ENCODE results near the gene SELENOF. TPM values are rescaled to one million over a fixed set of nuclear protein-coding genes. Genes with fewer than 3 reads are reported as not detected.

SELENOF gene
- 100 to 1,000 TPM; 114 to 130 TPM for total RNA-seq
- long read RNA-seq, transcript SELENOF-201 (5 exons, 1,781 nt): major isoform, 67 of 76 reads
- long read RNA-seq, partial matches to known transcripts: 0 of 76 reads
- long read RNA-seq, other reads (novel, unspliced or antisense): 4 of 76 reads

- ATAC-seq (peak; percentile 97 to 98), DNase-seq (peak; percentile 99)
- intact Hi-C loops (cut with DNase I): loop anchor here in 1 of 2 donors (10.0 kb wide), 1 partner anchor 209 kb away; the partner anchor contains the start of gene SH3GLB1
Observed at GRCh38 chr1:86913896-86914600, at the start of gene SELENOF. Gene SELENOF (minus strand): TSS chr1:86914126. CDS start chr1:86914111, 15 bp downstream.

- no peak for ATAC-seq
- intact Hi-C loops (cut with DNase I): loop anchor here in 1 of 2 donors (5.0 kb wide), 1 partner anchor 123 kb away; no protein-coding TSS in a partner anchor
- no peak for DNase-seq
Observed at GRCh38 chr1:86960548-86960947, 46.6 kb upstream of the SELENOF start.

DNA sequence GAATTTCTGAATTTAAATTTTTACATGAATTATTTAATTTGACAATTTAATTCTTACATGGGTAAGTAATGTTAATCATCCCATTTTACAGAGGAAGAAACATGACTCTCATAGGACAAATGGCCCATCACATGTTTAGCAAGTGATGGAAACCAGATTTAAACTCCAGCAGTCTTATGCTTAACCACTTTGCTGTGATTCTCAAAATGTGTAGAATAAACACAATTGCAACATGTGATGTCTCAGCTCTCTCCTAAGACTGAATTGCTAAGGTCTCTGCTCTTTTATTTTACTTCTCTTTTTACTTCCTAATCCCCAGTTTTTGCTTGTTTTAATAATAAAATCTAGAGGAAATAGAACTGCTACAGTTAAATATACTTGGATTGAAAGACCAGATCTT, 43.3 kb upstream of the SELENOF start:
- DNase-seq (no peak), ATAC-seq (no peak)
- intact Hi-C loops (cut with DNase I): no loop called here

- no peak for DNase-seq
- intact Hi-C loops (cut with DNase I): no loop called here
- ATAC-seq: no peak
Observed at GRCh38 chr1:86956221-86956620, 42.3 kb upstream of the SELENOF start.

GRCh38 chr1:86955678-86956077, 41.8 kb upstream of the SELENOF start:
- no peak for DNase-seq
- intact Hi-C loops (cut with DNase I): no loop called here
- no peak for ATAC-seq

GRCh38 chr1:86953167-86953566, 39.2 kb upstream of the SELENOF start:
- no peak for ATAC-seq
- intact Hi-C loops (cut with DNase I): no loop called here

DNA sequence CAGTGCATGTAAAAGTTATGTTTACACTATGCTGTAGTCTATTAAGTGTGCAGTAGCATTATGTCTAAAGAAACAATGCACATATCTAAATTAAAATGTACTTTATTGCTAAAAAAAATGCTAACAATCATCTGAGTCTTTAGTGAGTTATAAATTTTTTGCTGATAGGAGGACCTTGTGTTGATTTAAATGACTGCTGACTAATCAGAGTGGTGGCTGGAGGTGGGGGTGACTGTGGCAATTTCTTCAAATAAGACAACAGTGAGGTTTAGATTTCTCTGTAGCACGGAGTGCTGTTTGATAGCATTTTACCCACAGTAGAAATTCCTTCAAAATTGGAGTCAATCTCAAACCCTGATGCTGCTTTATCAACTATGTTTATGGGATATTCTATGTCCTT, 37.5 kb upstream of the SELENOF start:
- DNase-seq (no peak), ATAC-seq (no peak)
- intact Hi-C loops (cut with DNase I): no loop called here

More at GRCh38 chr1:86953167-86953566, 39.2 kb upstream of the SELENOF start:
- DNase-seq: no peak

DNA sequence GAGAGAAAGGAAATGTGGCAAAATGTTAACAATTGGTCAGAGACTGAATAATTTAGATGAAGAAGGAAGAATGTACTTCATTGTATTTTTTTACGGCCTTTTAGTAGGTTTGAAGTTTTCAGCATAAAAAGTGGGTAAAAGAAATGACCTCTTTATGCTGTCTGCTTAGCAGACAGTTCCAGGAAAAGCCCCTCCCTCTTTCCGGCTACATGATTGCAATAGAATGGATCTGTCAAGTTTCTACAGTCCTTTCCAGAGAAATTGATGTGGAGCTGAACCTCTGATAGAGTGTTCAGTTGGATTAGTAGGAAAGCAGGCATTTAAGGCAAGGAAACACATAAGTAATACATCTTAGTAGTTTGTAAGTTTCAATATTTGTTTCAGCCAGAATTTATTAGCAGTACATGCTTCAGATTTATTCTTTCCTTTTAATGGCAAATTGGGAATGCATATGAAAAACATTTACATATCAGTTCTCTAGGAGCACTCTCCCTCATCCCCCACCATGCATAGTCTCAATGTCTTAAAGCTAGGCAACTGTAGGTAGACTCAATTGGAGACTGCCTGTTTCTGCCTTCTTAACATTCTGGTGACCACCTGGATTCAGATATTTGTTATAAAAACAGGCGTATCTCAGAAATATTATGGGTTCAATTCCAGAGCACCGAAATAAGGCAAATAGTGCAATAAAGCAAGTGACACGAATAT, 36.9 kb upstream of the SELENOF start:
- ATAC-seq (no peak), DNase-seq (no peak)
- intact Hi-C loops (cut with DNase I): no loop called here

GRCh38 chr1:86948212-86948611, 34.3 kb upstream of the SELENOF start:
- ATAC-seq (peak; percentile 92 to 96), DNase-seq (peak; percentile 39)
- intact Hi-C loops (cut with DNase I): no loop called here

GRCh38 chr1:86942743-86943142, 28.8 kb upstream of the SELENOF start:
- intact Hi-C loops (cut with DNase I): no loop called here
- DNase-seq (no peak), ATAC-seq (no peak)

DNA sequence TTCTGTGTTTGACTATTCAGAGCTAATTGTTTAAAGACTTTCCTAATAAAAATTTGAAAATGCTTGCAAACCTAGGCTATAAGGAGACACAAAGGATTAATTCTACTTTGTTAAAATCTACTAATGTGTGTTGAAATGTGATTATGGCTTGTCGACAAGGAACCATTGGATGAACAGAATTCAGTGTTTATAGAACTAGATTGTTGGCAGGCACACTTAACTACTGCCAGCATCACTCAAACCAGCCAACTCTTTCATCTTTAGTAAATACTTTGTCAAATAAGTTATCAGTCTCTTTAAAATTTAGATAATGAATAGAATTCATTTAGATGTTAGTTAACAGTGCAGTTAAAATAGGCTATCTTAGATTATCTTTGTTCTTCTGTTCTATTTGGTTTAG, 28.1 kb upstream of the SELENOF start:
- no peak for ATAC-seq
- DNase-seq: no peak
- intact Hi-C loops (cut with DNase I): no loop called here

DNA sequence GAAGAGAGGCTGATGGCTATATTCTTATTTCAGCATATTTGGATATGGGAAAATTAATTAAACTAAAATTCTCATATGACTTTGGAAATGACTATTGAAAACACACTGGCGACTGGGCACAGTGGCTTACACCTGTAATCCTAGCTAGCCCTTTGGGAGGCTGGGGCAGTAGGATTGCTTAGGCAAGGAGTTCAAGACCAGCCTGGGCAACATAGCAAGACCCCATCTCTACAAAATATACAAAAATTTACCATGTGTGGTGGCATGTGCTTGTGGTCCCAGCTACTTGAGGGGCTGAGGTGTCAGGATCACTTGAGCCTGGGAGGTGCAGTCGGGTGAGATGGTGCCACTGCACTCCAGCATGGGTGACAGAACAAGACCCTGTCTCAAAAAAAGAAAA, 26.7 kb upstream of the SELENOF start:
- intact Hi-C loops (cut with DNase I): no loop called here
- ATAC-seq: no peak
- DNase-seq: no peak

- intact Hi-C loops (cut with DNase I): no loop called here
- no peak for DNase-seq
- no peak for ATAC-seq
Observed at GRCh38 chr1:86939406-86939805, 25.5 kb upstream of the SELENOF start.

DNA sequence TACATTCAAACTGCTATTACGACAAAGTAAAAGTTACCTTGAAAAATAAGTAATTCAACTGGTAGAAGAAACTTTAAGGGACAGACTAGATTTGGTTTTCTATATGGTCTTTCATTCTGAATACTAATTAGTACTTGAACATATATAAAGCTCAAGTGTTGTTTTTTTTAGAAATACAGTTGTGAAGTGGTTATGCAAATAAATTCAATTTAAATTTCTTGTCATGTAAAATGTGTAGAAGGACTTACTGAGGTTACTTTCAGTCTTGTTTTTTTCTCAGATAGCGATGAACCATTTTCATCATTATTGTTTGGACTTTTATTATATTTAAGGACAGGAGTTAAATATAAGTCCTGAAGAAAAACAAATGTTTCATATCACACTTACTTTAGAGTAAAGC, 24.9 kb upstream of the SELENOF start:
- intact Hi-C loops (cut with DNase I): no loop called here
- ATAC-seq (no peak), DNase-seq (no peak)

GRCh38 chr1:86938450-86938849, 24.5 kb upstream of the SELENOF start:
- intact Hi-C loops (cut with DNase I): no loop called here
- no peak for ATAC-seq

GRCh38 chr1:86933562-86934377, 19.8 kb upstream of the SELENOF start:
- ATAC-seq (no peak), DNase-seq (no peak)
- intact Hi-C loops (cut with DNase I): no loop called here

More at GRCh38 chr1:86938450-86938849, 24.5 kb upstream of the SELENOF start:
- DNase-seq: no peak

- DNase-seq: no peak
- ATAC-seq: no peak
- intact Hi-C loops (cut with DNase I): no loop called here
Observed at GRCh38 chr1:86933051-86933450, 19.1 kb upstream of the SELENOF start.

DNA sequence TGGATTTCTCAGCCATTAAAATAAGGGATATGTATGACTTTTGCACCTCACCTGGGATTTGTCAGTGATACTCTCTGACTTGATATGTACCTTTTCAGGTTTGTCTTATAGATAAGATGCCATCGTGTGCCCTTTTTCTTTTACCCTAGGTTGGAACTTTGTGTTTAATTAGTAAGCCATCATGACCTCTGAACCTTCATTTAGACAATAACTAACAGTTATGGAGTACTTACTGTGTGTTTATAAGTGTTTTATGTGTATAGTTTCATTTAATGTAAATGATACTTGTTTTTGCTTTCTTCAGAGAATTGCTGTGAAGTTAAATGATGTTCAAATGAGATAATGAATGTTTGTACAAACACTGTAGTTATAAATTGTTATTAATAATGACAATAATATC, 14.9 kb upstream of the SELENOF start:
- intact Hi-C loops (cut with DNase I): no loop called here
- no peak for ATAC-seq
- no peak for DNase-seq

- intact Hi-C loops (cut with DNase I): no loop called here
- ATAC-seq: no peak
- no peak for DNase-seq
Observed at GRCh38 chr1:86926883-86927282, 13.0 kb upstream of the SELENOF start.

DNA sequence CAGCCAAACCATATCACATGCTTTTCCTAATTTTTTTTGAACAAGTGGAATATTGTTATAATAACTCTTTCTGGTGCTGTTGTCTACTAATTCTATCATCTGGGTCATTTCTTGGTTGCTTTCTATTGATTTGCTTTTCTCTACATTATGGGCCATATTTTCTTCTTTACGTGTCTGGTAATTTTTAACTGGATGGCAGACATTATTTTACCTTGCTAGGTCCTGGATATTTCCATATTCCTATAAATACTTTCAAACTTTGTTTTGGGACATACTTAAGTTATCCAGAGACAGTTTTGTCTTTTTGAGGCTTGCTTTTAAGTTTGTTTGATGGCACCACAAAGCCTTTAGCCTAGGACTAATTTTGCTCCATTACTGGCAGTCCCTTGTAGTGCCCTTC, 11.8 kb upstream of the SELENOF start:
- DNase-seq (no peak), ATAC-seq (no peak)
- intact Hi-C loops (cut with DNase I): no loop called here
